Liver (tissue), 3 donors: ENCODE data around the gene MICAL1.

Experiments used
- ATF3 ChIP-seq: IDR thresholded peaks from 2 replicates; pipeline ENCODE4 v1.6.1; 2016; ENCODE audit warnings: antibody characterized with exemption
- CTCF ChIP-seq: fragments of 150-350 bp; IDR thresholded peaks from 2 replicates; pipeline ENCODE4 v1.5.1; 2017; ENCODE audit warnings: improper control_type of control experiment, low read depth, low read length; ENCODE audit not compliant: missing input control
- EGR1 ChIP-seq, 2 donors: IDR thresholded peaks; 2 replicates each; pipeline ENCODE4 v1.6.1; 2016 to 2018; ENCODE audit warnings: antibody characterized with exemption in 2 of 2, low read depth in 2 of 2
- RAD21 ChIP-seq, 2 donors: IDR thresholded peaks; 2 replicates each; pipeline ENCODE4 v1.6.1; 2016; ENCODE audit warnings: antibody characterized with exemption in 2 of 2, mild to moderate bottlenecking in 2 of 2
- REST ChIP-seq: IDR thresholded peaks from 2 replicates; pipeline ENCODE4 v1.6.1; 2016; ENCODE audit warnings: antibody characterized with exemption, mild to moderate bottlenecking
- YY1 ChIP-seq: IDR thresholded peaks from 2 replicates; pipeline ENCODE4 v1.6.1; 2016; ENCODE audit warnings: antibody characterized with exemption, mild to moderate bottlenecking
- donor health status: healthy.
- donor health status: healthy.

- TF ChIP-seq CTCF (no peak), YY1 (no peak), RAD21 (IDR thresholded peaks at IDR 0.05) (no peak), REST (no peak), ATF3 (no peak), EGR1 (IDR thresholded peaks at IDR 0.05; ENCODE audit: low read depth in 2 of 2) (no peak)
Measured at GRCh38 chr6:109496036-109496772, 40.6 kb upstream of the MICAL1 start.
